Breast epithelium (tissue), 4 donors: ENCODE measurements around the gene ADAM33. TPM values are rescaled to one million over a fixed set of nuclear protein-coding genes. Genes with fewer than 3 reads are reported as not detected.

Source experiments
- DNase-seq, 2 donors: peaks; one replicate each; pipeline ENCODE4 v3.0.0-alpha.2; 2019; ENCODE audit warnings: low spot score in 2 of 2
- H3K27ac ChIP-seq, 2 donors: fragments of 200-600 bp; sonication (generic) in 1 of 2; one replicate each; pipeline ENCODE4 v1.5.1; 2016 to 2019; ENCODE audit warnings: mild to moderate bottlenecking in 1 of 2
- H3K27me3 ChIP-seq, 2 donors: fragments of 200-600 bp; sonication (generic) in 1 of 2; one replicate each; pipeline versions ENCODE4 v1.5.1 to v1.6.0; 2017 to 2019; ENCODE audit warnings: control low read depth in 1 of 2, mild to moderate bottlenecking in 1 of 2
- H3K36me3 ChIP-seq: fragments of 200-600 bp; one replicate; pipeline ENCODE4 v1.5.1; 2019
- H3K4me1 ChIP-seq, 2 donors: fragments of 200-600 bp; sonication (generic); one replicate each; pipeline ENCODE4 v1.5.1; 2016 to 2019; ENCODE audit warnings: control low read depth in 1 of 2
- H3K4me3 ChIP-seq, 3 donors: fragments of 200-600 bp; sonication (generic); 1 replicate in 2 of 3; 2 replicates in 1 of 3; pipeline ENCODE4 v1.5.1; 2016 to 2019; ENCODE audit warnings: mild to moderate bottlenecking in 3 of 3, moderate library complexity in 2 of 3
- H3K9me3 ChIP-seq, 2 donors: fragments of 200-600 bp; sonication (generic) in 1 of 2; one replicate each; pipeline ENCODE4 v1.5.1; 2016 to 2019; ENCODE audit warnings: control low read depth in 1 of 2
- POLR2A ChIP-seq: fragments of 450-650 bp; IDR thresholded peaks from one replicate; pipeline ENCODE4 v1.6.1; 2016; ENCODE audit warnings: antibody characterized with exemption, mild to moderate bottlenecking, moderate library complexity
- POLR2AphosphoS5 ChIP-seq, 3 donors: sonication (generic); formaldehyde crosslinking; IDR thresholded peaks; one replicate each; pipeline ENCODE4 v1.6.1; 2017; ENCODE audit warnings: antibody characterized with exemption in 3 of 3
- intact Hi-C: fragments of 100-400 bp; cut with DNase I; formaldehyde crosslinking; loops from one replicate; pipeline ENCODE4 v1.15.1; 2023; ENCODE audit warnings: low total_unique reads
- total RNA-seq, 3 donors: library from RNA; depleted of rRNA; stranded (reverse); fragments of >200 nt; gene quantifications; one replicate each; pipeline ENCODE4 v1.1.0, GENCODE V29; 2016
- TF ChIP-seq, protein P1 (sequence below), 3 donors: fragments of 450-650 bp; IDR thresholded peaks; one replicate each; pipeline ENCODE4 v1.5.1; 2016 to 2017; ENCODE audit warnings: antibody characterized with exemption in 3 of 3, mild to moderate bottlenecking in 3 of 3, moderate library complexity in 3 of 3

The ADAM33 gene
- total RNA-seq, 3 donors from 2014 or later, result 29.4 to 39.5 (median 37.4) TPM

DNA sequence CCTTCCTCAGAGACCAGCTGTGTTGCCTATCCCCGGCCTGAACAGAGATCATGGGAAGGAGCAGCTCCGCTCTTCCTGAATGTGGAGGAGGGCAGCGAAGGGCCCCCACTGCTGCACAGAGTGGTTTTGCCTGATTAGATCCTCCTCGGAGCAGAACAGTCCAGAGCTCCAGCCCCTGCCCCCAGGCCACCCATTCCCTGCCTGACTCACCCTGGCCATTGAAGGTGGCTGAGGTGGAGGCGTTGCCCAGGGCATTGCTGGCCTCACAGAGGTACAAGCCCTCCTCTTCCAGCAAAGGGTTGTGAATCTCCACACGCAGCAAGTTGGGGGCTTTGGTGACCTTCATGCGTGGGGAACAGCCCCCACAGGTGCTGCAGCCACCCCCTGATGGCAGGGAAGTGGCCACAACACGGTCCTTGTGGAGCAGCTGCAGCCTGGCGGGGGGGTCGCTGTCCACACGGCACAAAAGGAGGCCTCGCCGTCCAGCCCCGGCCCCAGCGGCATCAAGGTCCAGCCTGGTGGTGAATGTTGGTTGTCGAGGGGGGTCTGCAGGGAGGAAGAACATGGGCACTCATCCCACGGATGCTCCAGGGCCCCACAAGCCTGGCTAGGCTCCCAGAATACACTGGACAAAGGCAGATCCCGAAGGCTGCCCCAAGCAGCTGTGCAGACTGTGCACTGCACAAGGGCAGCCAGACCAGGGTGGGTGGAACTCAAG, 15.9 kb upstream of the ADAM33 start:
- no peak for DNase-seq
- H3K27me3 ChIP-seq, result no peaks in the 10 kb centered on the region
- TF ChIP-seq, protein P1, sequence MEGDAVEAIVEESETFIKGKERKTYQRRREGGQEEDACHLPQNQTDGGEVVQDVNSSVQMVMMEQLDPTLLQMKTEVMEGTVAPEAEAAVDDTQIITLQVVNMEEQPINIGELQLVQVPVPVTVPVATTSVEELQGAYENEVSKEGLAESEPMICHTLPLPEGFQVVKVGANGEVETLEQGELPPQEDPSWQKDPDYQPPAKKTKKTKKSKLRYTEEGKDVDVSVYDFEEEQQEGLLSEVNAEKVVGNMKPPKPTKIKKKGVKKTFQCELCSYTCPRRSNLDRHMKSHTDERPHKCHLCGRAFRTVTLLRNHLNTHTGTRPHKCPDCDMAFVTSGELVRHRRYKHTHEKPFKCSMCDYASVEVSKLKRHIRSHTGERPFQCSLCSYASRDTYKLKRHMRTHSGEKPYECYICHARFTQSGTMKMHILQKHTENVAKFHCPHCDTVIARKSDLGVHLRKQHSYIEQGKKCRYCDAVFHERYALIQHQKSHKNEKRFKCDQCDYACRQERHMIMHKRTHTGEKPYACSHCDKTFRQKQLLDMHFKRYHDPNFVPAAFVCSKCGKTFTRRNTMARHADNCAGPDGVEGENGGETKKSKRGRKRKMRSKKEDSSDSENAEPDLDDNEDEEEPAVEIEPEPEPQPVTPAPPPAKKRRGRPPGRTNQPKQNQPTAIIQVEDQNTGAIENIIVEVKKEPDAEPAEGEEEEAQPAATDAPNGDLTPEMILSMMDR (IDR thresholded peaks at IDR 0.05), result no peak
- TF ChIP-seq POLR2AphosphoS5 (IDR thresholded peaks at IDR 0.05) (no peak), POLR2A (no peak)
- H3K9me3 ChIP-seq, result peaks cover 0 to 6% of the 10 kb centered on the region in 2 donors
- no peaks in the 10 kb centered on the region for H3K36me3 ChIP-seq
- H3K4me1 ChIP-seq, result no peaks in the 10 kb centered on the region
- intact Hi-C loops, result no loop called here
- no peak overlapping the region for H3K4me3 ChIP-seq
- H3K27ac ChIP-seq, result no peak overlapping the region

DNA sequence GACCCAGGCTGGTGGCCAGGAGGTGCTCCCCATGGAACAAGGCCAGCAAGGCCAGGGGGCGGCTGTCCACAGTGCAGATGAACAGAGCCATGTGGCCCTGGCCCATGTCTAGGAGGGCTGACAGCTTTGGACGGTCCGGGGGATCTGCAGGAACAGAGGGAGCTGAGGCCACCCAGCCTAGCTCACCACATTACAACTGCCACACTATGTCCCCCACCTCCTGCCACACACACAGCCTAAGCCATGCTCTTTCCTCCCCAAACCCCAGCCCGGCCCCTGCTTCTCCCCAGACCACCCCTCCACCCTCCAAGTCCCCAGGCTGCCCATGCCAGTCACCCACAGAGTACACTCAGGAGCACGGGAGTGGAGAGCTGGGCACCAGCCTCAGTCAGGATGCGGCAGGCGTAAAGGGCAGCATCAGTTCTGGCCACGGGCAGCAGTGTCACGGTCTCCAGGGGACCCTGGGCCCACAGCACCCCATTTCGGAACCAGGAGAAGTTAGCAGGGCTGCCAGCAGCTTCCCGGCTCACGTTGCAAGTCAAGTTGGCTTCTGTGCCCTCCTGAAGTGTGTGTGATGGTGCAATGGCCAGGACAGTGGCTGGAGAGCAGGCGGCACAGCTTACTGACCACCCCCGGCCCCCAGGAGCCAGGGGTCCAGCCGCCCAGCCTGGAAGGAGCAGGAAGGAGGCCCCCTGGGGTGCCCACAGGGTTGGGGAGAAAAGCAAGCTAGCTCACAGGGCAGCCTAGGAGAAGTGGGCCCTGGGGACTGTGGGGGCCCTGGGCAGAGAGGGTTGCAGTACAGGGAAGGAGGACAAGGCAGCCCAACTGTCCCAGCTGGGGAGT, 15.2 kb upstream of the ADAM33 start:
- TF ChIP-seq POLR2A (no peak), POLR2AphosphoS5 (IDR thresholded peaks at IDR 0.05) (no peak)
- TF ChIP-seq, protein P1 (IDR thresholded peaks at IDR 0.05), result no peak
- Histone ChIP-seq H3K4me1 (no peaks in the 10 kb centered on the region), H3K27ac (no peak overlapping the region), H3K9me3 (peaks cover 0 to 6% of the 10 kb centered on the region in 2 donors), H3K27me3 (no peaks in the 10 kb centered on the region), H3K4me3 (no peak overlapping the region), H3K36me3 (no peaks in the 10 kb centered on the region)
- intact Hi-C loops, result no loop called here
- no peak for DNase-seq

DNA sequence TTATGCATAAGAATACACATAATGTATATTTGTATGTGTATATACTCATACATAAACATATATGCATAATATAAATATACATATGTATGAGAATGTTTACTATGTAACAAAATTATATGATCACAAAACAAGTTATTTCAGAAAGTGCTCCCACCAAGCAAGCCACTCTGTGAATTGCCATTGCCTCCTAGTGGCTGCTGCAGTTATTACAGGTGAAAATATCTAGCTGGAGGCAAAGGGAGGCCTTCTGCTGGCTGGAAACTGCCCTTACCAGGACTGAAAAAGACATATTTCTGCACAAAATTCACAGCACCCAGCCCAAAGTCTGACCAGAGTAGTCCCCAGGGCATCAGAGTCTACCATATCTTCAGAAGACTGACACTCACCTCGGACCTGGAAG, 14.4 kb upstream of the ADAM33 start:
- no peak for DNase-seq
- Histone ChIP-seq H3K27me3 (no peaks in the 10 kb centered on the region), H3K36me3 (no peaks in the 10 kb centered on the region), H3K4me1 (no peaks in the 10 kb centered on the region), H3K9me3 (peaks cover 0 to 6% of the 10 kb centered on the region in 2 donors), H3K27ac (no peak overlapping the region), H3K4me3 (no peak overlapping the region)
- TF ChIP-seq POLR2AphosphoS5 (IDR thresholded peaks at IDR 0.05) (no peak), POLR2A (no peak)
- TF ChIP-seq, protein P1 (IDR thresholded peaks at IDR 0.05), result no peak
- intact Hi-C loops, result no loop called here

DNA sequence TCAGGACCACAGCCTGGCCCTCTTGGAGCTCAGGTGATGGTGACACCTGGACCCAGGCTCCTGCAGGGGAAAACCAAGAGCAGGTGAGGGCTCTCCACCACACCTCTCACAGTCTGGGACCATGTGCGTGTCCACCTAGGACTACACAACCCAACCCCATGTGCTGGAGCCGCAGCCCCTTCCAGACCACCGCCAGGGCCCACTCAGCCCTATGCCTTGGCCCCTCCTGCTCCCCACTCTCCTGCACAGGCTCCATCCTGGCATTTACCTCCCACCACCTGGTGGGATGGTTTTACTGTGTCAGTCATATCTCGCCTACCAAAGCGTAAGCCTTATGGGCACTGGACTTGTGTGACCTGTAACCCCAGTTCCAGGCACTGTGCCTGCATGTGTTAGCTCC, 13.1 kb upstream of the ADAM33 start:
- Histone ChIP-seq H3K9me3 (peaks cover 0 to 6% of the 10 kb centered on the region in 2 donors), H3K4me3 (no peak overlapping the region), H3K27me3 (no peaks in the 10 kb centered on the region), H3K4me1 (no peaks in the 10 kb centered on the region), H3K36me3 (no peaks in the 10 kb centered on the region), H3K27ac (no peak overlapping the region)
- intact Hi-C loops, result no loop called here
- DNase-seq, result no peak
- TF ChIP-seq POLR2A, result no peak
- no peak for TF ChIP-seq POLR2AphosphoS5 (IDR thresholded peaks at IDR 0.05)
- TF ChIP-seq, protein P1 (IDR thresholded peaks at IDR 0.05), result no peak

DNA sequence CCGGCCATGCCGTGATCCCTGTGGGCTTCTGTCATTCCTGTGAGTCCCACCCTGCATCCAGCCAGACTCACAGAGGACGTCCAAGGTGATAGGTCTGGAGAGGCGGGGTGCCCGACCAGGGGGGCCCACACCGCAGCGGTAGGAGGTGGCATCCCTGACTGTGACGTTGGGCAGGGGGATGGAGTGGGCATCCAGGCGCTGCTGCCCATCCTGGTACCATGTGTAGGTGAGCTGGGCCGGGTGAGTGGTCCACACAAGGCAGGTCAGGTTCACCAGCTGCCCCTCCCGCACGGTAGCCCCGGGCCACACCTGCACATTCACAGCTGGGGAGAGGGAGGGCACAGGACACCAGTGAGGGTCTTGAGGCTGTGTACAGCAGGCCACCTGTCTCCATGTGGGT, 11.6 kb upstream of the ADAM33 start:
- no peak for DNase-seq
- no peak overlapping the region for H3K4me3 ChIP-seq
- no peaks in the 10 kb centered on the region for H3K27me3 ChIP-seq
- no peaks in the 10 kb centered on the region for H3K36me3 ChIP-seq
- H3K9me3 ChIP-seq, result peaks cover 0 to 6% of the 10 kb centered on the region in 2 donors
- H3K4me1 ChIP-seq, result no peaks in the 10 kb centered on the region
- TF ChIP-seq, protein P1 (IDR thresholded peaks at IDR 0.05), result no peak
- TF ChIP-seq POLR2A, result no peak
- no peak for TF ChIP-seq POLR2AphosphoS5 (IDR thresholded peaks at IDR 0.05)
- intact Hi-C loops, result no loop called here
- H3K27ac ChIP-seq, result no peak overlapping the region
